MM.1S (cell line): Measurements from ENCODE around the gene PAGR1.
"Not testable (repeated sequence)": the region's sequence is repeated elsewhere in the genome, so short reads cannot be mapped to it uniquely, and the experiment has no call there.

Experiments used
- DNase-seq: peaks from one replicate; pipeline ENCODE4 v3.0.0-alpha.2; 2015
- H2AFZ ChIP-seq: fragments of 300-600 bp; sonication (generic); 2 replicates; pipeline ENCODE4 v1.6.0; 2016; ENCODE audit warnings: antibody characterized with exemption, low read length
- H3F3A ChIP-seq: fragments of 300-600 bp; sonication (generic); 2 replicates; pipeline ENCODE4 v1.6.1; 2016; ENCODE audit warnings: mild to moderate bottlenecking, antibody characterized with exemption, low read length, moderate library complexity, mixed read lengths; ENCODE audit not compliant: insufficient read depth
- H3K27ac ChIP-seq: fragments of 300-600 bp; sonication (generic); 2 replicates; pipeline ENCODE4 v1.5.1; 2016; ENCODE audit warnings: mild to moderate bottlenecking, low read length
- H3K27me3 ChIP-seq: fragments of 300-600 bp; sonication (generic); replicated peaks from 2 replicates; pipeline ENCODE4 v1.6.0; 2016; ENCODE audit warnings: low read length; ENCODE audit not compliant: insufficient read depth
- H3K36me3 ChIP-seq: fragments of 300-600 bp; sonication (generic); replicated peaks from 2 replicates; pipeline ENCODE4 v1.6.1; 2016; ENCODE audit warnings: mild to moderate bottlenecking, low read length, mixed read lengths; ENCODE audit not compliant: insufficient read depth
- H3K4me1 ChIP-seq: fragments of 300-600 bp; sonication (generic); 2 replicates; pipeline ENCODE4 v1.6.1; 2016; ENCODE audit warnings: low read length, mixed read lengths
- H3K4me2 ChIP-seq: fragments of 300-600 bp; sonication (generic); 2 replicates; pipeline ENCODE4 v1.6.0; 2016; ENCODE audit warnings: low read depth, low read length
- H3K4me3 ChIP-seq: fragments of 300-600 bp; sonication (generic); 2 replicates; pipeline ENCODE4 v1.5.1; 2016; ENCODE audit warnings: low read length, mixed read lengths
- H3K79me2 ChIP-seq: fragments of 300-600 bp; sonication (generic); 2 replicates; pipeline ENCODE4 v1.6.1; 2016; ENCODE audit warnings: mixed run types, low read length, mixed read lengths
- H3K9ac ChIP-seq: fragments of 300-600 bp; sonication (generic); 2 replicates; pipeline ENCODE4 v1.6.1; 2016; ENCODE audit warnings: low read length, mixed read lengths
- H3K9me2 ChIP-seq: fragments of 300-600 bp; sonication (generic); replicated peaks from 2 replicates; pipeline ENCODE4 v1.6.1; 2016; ENCODE audit warnings: mild to moderate bottlenecking, low read length, mixed read lengths; ENCODE audit not compliant: insufficient read depth
- H3K9me3 ChIP-seq: fragments of 300-600 bp; sonication (generic); replicated peaks from 2 replicates; pipeline ENCODE4 v1.6.1; 2016; ENCODE audit warnings: mild to moderate bottlenecking, low read length, mixed read lengths; ENCODE audit not compliant: insufficient read depth
- H4K20me1 ChIP-seq: fragments of 300-600 bp; sonication (generic); 2 replicates; pipeline ENCODE4 v1.6.1; 2016; ENCODE audit warnings: mild to moderate bottlenecking, low read length, moderate library complexity, mixed read lengths; ENCODE audit not compliant: insufficient read depth
- CTCF ChIP-seq: fragments of 300-600 bp; sonication (generic); IDR thresholded peaks from 2 replicates; pipeline ENCODE4 v1.5.1; 2016; ENCODE audit warnings: antibody characterized with exemption, low read length, mixed read lengths
- EZH2 ChIP-seq: fragments of 300-600 bp; sonication (generic); optimal IDR thresholded peaks from 2 replicates; pipeline ENCODE3; 2017; ENCODE audit warnings: low read depth, mild to moderate bottlenecking, antibody characterized with exemption, low read length, mixed read lengths
- EZH2phosphoT487 ChIP-seq: fragments of 300-600 bp; sonication (generic); IDR thresholded peaks from 2 replicates; pipeline ENCODE4 v1.6.1; 2018; ENCODE audit warnings: antibody characterized with exemption, low read length

The PAGR1 gene

GRCh38 chr16:29777576-29778350, 38.2 kb upstream of the PAGR1 start, which contains the start of gene ZG16:
TSS of gene ZG16 (plus strand) at chr16:29778256. CDS start at chr16:29779267, 1,011 bp downstream.
- no peaks in the 10 kb centered on the region for H3K4me1 ChIP-seq
- DNase-seq = no peak
- no peak within 1 kb of the TSS for H3K27ac ChIP-seq
- H3K9me2 ChIP-seq = no peaks in the 10 kb centered on the region
- no peak within 1 kb of the TSS for H3K4me3 ChIP-seq
- H3K79me2 ChIP-seq = no peaks in the 10 kb centered on the region
- TF ChIP-seq CTCF (no peak), EZH2phosphoT487 (no peak), EZH2 (no peak)
- no peaks in the 10 kb centered on the region for H3K36me3 ChIP-seq
- H3K9me3 ChIP-seq = no peaks in the 10 kb centered on the region
- no peak within 1 kb of the TSS for H3K9ac ChIP-seq
- H2AFZ ChIP-seq = no peak within 1 kb of the TSS
- H3K27me3 ChIP-seq = no peaks in the 10 kb centered on the region
- no peaks in the 10 kb centered on the region for H4K20me1 ChIP-seq
- no peaks in the 10 kb centered on the region for H3F3A ChIP-seq
- H3K4me2 ChIP-seq = no peak within 1 kb of the TSS

DNA sequence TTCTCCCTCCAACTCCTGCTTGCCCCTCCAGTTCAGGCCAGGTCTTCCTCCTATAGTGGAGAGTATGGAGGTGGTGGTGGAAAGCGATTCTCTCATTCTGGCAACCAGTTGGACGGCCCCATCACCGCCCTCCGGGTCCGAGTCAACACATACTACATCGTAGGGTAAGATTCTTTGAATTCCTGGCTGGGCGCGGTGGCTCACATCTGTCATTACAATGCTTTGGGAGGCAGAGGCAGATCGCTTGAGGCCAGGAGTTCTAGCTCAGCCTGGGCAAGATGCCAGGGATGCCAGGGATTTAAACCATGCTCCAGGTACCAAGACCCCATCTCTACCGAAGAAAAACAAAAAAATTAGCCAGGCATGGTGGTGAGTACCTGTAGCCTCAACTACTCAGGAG, 36.5 kb upstream of the PAGR1 start:
- DNase-seq = no peak
- no peak overlapping the region for H2AFZ ChIP-seq
- no peak overlapping the region for H3K4me3 ChIP-seq
- H3K27me3 ChIP-seq = no peaks in the 10 kb centered on the region
- no peaks in the 10 kb centered on the region for H3F3A ChIP-seq
- no peaks in the 10 kb centered on the region for H3K9me2 ChIP-seq
- no peaks in the 10 kb centered on the region for H4K20me1 ChIP-seq
- no peaks in the 10 kb centered on the region for H3K9me3 ChIP-seq
- H3K27ac ChIP-seq = no peak overlapping the region
- H3K79me2 ChIP-seq = no peaks in the 10 kb centered on the region
- no peaks in the 10 kb centered on the region for H3K36me3 ChIP-seq
- H3K4me1 ChIP-seq = no peaks in the 10 kb centered on the region
- TF ChIP-seq CTCF (no peak), EZH2phosphoT487 (no peak), EZH2 (no peak)
- no peak overlapping the region for H3K4me2 ChIP-seq
- no peak overlapping the region for H3K9ac ChIP-seq

- not testable (repeated sequence) for H3F3A ChIP-seq, H3K36me3 ChIP-seq, H3K4me2 ChIP-seq, H3K4me1 ChIP-seq, DNase-seq, H4K20me1 ChIP-seq, H3K9ac ChIP-seq, H3K79me2 ChIP-seq, H3K9me3 ChIP-seq, H3K9me2 ChIP-seq, H2AFZ ChIP-seq, H3K4me3 ChIP-seq, H3K27ac ChIP-seq, H3K27me3 ChIP-seq
Observed at GRCh38 chr16:29783094-29783953, 32.6 kb upstream of the PAGR1 start.
